Measurements from ENCODE around the gene CTH.
A peak's percentile ranks its signal among the peaks of the same experiment; 100 is the strongest.

CTH gene

GRCh38 chr1:70485624-70486023 is 74.6 kb downstream of the CTH start:
- no peak for TF ChIP-seq CTCF (IDR thresholded peaks at IDR 0.05; ENCODE audit: low read depth, low read length, missing control alignments)
- H3K4me3 ChIP-seq (replicated peaks; ENCODE audit: low read depth, low read length): no peak overlapping the region
- no peak for DNase-seq (ENCODE audit: extremely low read depth, low read depth)

- no peak for TF ChIP-seq CTCF (IDR thresholded peaks at IDR 0.05; ENCODE audit: low read depth, low read length, missing control alignments)
- H3K4me3 ChIP-seq (replicated peaks; ENCODE audit: low read depth, low read length): no peak overlapping the region
- DNase-seq (ENCODE audit: extremely low read depth, low read depth): no peak
Measured at GRCh38 chr1:70486676-70487458, 75.8 kb downstream of the CTH start.

DNA sequence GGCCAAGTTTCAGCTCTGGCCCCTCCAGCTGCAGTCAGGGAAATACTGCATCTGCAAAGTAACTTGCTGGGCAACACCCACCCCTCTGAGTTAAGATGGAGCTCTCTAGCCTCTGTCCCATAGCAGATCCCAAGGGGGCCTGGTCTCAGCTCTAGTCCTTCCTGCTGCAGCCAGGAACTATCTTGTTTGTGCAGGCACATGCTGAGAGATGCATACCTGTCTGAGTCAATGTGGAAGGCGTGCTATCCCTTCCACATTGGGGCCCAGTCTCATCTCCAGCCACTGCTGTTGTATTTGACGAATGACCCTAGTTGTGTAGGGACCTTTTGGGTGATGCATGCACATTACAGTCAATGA is 76.4 kb downstream of the CTH start:
- TF ChIP-seq CTCF (IDR thresholded peaks at IDR 0.05; ENCODE audit: low read depth, low read length, missing control alignments): no peak
- DNase-seq (ENCODE audit: extremely low read depth, low read depth): no peak
- H3K4me3 ChIP-seq (replicated peaks; ENCODE audit: low read depth, low read length): no peak overlapping the region

DNA sequence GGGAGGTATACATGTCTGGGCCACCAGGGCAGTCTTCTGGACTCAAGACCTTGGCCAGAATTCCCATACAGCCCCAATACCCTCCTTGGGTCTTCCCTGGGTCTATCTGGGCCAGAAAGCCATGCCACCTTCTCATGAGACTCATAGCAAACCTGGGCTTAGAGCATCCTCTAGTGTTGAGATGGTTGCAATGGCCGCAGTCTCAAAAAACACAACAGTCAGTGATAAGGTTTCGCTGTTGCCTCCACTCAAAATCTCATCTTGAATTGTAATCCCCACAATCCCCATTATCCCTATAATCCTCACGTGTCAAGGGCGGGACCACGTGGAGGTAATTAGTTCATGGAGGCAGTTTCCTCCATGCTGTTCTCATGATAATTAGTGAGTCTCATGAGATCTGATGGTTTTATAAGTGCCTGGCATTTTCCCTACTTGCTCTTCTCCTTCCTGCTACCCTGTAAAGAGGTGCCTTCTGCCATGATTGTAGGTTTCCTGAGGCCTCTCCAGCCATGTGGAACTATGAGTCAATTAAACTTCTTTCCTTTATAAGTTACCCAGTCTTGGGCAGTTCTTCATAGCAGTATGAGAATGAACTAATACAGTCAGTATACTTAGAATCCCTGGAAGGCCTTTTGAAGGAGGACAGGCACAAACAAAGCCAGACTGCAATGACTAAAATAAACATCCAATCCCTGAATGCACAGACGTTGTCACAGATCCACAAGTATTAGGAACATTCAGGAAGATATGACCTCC is 77.0 kb downstream of the CTH start:
- TF ChIP-seq CTCF (IDR thresholded peaks at IDR 0.05; ENCODE audit: low read depth, low read length, missing control alignments): peak; percentile 69
- no peak for DNase-seq (ENCODE audit: extremely low read depth, low read depth)
- no peak overlapping the region for H3K4me3 ChIP-seq (replicated peaks; ENCODE audit: low read depth, low read length)
